GM11168 (cell line): ENCODE measurements around the gene GALNT15.

Experiments
- in situ Hi-C: fragments of 300-500 bp; cut with MboI; formaldehyde crosslinking; loops from one replicate; pipeline ENCODE4 v1.12.0; 2022; ENCODE audit warnings: low sequenced_read_pairs; ENCODE audit not compliant: unreplicated experiment

GALNT15 gene

DNA sequence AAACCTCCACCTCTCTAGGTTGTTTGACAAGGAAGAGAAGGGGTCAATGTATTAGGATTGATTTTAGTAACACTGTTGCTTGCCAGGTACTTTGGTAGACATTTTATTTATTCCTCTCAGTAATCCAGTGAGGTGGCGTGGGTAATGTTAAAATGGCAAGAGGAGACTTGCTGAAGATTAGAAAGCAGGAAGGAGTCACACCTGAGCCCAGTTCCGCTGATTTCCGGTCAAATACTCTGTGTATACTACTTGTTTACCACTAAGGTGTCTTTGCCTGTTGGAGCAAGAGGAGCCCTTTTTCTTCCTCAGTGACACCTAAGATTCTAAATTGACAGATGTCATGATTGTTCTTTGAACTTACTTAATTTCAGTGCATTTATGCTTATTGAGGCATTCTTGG, 92.2 kb downstream of the GALNT15 start:
- in situ Hi-C loops = no loop called here

DNA sequence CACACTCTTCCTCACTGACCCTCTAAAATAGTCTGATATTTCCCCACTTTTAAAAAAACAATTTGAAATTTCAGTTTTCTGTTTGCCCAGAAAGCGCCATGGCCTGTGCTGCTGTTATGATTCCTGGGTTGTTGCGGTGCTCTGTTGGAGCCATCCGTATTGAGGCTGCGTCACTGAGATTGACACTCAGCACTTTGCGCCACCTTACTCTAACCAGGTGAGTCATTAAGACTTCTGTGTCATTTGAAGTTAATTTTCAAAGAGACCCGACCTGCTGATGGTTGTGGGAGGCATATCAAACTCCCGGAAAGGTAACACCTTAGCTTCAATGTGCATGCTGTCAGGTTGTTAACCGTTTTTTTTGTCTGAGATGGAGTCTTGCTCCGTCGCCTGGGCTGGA, 96.4 kb downstream of the GALNT15 start:
- in situ Hi-C loops = no loop called here

DNA sequence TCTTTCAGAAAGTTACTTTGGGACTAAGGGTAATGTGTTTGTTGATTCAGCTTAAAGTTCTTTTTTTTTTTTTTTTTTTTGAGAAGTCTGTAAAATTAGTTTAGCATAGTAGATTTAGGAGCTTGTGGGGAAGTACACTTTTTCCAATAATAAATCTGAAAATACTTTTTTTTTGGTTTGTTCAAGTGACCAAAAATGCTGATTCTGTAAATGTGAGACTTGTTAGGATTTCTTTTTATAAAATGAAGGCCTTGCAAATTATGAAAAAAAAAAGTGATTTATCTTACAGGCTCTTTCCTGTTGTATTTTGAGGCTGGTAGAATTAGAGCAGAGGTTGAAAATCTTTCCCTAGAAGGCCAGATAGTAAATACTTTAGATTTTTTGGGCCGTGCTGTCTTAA, 98.1 kb downstream of the GALNT15 start:
- in situ Hi-C loops = no loop called here

GRCh38 chr3:16273867-16274266, 99.4 kb downstream of the GALNT15 start:
- in situ Hi-C loops = no loop called here

GRCh38 chr3:16277471-16277870, 103.0 kb downstream of the GALNT15 start:
- in situ Hi-C loops = no loop called here

GRCh38 chr3:16279010-16279801, 104.7 kb downstream of the GALNT15 start:
- in situ Hi-C loops = no loop called here

DNA sequence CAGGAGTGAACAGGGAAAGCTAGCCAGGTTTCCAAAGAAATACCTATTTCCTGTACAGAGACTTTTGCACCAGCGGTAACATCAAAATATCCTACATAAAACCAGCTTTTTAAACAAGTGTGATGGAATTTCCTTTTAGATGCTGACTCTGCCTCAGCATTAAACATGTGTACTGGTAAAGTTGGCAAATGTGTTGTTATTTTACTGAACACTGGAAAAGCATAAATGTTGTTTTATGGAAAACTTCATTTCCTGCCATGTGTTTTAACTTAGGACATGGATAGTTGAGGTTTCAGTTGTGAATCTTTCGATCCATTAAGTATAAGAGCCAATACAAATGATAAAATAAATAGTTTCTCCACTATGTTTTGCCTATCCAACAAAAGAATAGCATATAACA, 106.2 kb downstream of the GALNT15 start:
- in situ Hi-C loops = no loop called here
